A204.1 (cell line): ENCODE measurements around the gene HK1.
"Not testable (repeated sequence)": the region's sequence is repeated elsewhere in the genome, so short reads cannot be mapped to it uniquely, and the experiment has no call there.

ENCODE experiments used
- FAIRE-seq: peaks from 2 replicates; lab custom pipeline; 2012; peaks lifted over from hg19 to GRCh38; lab: Jason Lieb, UNC

Gene HK1

DNA sequence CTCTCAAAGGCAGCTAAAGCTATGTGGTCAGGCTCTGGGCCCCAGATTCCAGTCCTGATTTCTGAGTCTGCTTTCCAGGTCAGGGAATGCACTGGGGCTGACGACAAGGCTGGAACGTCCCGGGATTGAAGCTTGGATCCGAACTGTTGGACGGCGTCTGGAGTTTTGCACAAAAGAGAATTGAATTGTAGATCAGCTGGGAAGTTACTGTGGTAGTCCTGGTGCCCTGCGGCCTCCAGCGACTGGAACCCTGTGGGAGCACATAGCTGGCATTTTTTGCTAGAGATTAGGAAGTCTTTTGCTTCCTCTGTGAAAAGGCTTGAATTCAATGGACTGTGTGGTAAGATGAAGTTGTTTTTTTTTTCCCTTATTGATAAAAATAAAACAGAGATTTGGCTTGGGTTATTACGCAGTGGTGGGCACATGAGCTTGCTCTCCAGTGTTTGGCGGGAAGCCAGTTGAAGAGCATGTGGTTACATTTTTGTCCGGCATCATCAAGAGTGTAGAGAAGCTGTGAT is at the start of gene HK1:
Gene HK1 (plus strand): TSS at position 51 of the 518 bp plus-strand sequence.
- no peak for FAIRE-seq

DNA sequence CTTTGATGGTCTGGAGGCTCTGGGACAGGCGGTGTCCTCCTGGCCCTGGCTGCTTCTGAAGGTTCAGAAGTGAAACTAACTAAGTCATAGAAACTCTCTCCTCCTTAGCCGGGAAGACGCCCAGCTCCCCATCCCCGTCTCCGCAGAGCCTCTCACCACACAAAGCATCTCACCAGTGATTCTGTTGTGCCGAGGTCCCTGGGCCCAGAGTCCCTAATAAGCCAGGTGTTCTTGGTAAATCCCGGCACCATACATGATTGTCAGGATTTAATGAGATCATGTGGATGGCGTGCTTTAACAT is 48.7 kb upstream of the HK1 start:
- FAIRE-seq, result no peak

DNA sequence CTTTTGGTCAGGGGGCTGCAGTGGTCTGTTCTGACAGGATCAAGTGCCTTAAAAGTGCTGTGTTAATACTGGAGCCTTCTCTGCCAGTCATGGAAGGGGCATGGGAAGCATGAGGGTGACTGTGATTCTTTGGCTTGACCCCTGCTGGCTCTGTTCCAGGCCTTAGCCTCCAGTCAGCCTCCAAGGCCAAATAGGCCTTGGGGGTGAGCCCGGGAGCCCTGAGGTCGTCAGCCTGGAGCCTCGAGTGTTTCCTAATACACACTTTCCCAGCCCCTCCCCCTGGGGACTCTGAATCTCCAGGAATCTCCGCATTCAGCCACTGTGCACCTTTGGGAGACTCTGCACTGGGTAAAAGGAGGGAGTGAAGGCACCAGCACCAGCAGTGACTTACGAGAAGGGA is 48.2 kb upstream of the HK1 start:
- no peak for FAIRE-seq

DNA sequence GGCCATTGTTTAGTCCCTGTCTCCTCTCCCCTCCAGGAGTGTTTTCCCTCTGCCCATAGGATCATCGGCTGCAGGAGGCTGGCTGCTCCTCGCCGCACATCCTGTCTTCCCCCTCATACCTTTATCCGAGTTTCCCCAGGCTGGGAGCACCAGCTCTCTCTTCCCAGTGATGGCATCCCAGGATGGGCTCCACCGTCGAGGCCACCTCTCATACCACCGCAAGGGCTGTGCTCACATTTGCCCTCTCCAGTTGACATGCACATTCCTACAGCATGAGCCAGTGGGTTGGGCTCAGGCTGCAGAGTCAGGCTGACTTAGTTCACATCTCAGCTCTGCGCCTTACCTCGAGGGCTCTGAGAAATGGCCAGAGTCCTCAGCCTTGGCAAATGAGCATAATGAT is 46.0 kb upstream of the HK1 start:
- no peak for FAIRE-seq

DNA sequence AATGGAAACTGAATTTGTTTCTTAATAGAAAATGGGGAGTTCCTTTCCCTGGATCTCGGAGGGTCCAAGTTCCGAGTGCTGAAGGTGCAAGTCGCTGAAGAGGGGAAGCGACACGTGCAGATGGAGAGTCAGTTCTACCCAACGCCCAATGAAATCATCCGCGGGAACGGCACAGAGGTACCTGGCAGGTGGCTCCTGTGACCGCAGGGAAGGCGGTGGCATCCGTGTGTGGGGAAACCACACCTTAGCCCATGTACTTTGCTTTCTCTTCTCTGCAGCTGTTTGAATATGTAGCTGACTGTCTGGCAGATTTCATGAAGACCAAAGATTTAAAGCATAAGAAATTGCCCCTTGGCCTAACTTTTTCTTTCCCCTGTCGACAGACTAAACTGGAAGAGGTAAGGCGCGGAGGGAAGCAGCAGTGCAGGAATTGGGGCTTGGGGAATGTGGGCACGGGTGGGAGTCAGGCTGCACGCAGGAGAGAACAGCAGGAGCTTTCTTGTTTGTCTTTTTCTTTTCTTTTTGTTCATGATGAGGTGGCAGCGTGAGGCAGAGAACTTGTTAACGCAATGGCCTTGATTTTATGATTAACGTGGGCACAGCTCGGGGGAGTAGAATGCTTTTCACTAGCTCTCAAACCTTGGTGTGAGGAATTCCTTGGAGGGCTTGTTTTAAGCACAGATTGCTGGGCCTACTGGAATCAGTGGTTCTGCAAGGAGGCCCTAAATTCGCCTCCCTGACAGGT is 45.4 kb upstream of the HK1 start:
- FAIRE-seq, result no peak

DNA sequence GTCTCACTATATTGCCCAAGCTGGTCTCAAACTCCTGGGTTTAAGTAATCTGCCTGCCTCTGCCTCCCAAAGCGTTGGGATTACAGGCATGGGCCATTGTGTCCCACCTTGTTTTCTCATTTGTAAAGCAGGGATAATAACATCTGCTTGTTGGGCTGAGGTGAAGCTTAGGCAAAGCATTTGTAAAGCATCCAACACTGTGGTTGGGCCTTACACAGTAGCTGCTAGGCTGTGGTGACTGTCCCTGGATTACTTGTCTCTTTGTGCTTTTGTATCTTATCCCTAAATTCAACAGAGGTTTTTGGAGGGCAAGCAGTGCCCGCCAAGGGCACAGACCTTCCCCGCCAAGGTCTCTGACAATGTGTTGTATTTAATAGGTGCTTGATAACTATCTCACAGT is 43.8 kb upstream of the HK1 start:
- no peak for FAIRE-seq

DNA sequence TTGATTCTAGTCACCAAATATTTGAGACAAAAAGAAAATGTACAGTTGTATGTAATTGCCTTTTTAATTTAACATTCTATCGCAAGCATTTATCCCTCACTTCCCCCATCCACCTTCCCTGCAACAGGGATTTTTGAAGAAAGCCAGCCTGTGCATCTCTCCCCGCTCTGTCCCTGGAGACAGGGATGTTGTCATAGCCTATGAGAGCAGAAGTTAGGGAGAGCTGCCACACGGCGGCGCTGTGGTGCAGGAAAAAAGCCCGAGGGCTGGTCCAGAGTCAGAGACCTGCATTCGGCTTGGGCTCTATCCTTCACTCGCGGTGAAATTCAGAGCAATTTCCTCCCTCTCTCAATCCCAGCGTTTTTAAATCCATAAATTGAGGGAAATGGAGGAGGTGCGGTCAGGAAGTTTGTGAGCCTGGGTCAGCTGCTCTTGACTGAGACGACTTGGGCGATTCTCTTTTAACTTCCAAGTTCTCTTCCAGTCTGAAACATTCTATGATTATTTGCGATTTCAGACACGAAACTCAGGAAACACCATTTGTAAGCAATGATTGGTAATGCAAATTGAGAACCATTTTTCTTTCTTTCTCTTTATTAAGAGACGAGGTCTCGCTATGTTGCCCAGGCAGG is 40.7 kb upstream of the HK1 start:
- FAIRE-seq, result peak; percentile 54

DNA sequence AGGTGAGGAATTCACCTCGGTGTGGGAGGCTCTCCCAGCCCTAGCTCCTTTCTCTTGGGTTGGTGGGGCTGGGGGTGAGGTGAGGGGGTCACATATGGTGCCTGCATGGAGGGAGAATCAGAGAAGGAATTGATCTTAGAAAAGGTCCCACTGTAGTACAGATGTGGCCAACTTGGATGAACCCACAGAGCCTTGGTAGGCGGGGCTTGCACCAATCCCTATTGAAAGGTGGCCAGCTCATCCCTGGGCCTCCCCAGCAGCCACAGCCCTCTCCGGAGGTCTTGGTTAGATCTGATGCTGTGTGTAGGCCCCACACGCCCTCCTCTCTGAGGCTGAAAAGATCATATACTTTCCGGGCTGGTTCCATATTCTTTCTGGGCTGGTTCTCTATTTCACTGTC is 39.2 kb upstream of the HK1 start:
- no peak for FAIRE-seq

DNA sequence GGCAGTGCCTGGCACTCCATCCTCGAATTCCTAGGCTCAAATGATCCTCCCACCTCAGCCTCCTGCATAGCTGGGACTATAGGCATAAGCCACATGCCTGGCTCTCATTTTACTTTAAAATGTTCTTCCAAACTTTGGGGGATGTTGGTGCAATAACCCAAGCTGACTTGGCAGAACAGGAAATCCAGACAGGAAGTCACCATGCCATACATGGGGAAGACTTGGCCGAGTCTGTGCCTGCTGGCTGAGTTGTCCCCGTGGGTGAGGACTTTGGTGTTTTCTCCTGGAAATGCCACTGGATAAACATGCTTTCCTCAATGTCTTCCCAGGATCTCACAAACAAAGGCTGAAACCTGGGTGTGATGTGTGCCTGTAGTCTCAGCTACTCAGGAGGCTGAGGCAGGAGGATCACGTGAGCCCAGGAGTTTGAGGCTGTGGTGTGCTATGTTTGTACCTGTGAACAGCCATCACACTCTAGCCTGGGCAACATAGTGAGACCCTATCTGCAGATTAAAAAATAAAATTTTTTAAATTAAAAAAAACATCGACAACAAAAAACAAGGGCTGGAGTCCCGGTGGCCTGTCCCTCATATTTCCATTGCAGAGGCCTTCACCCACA is 38.4 kb upstream of the HK1 start:
- no peak for FAIRE-seq

DNA sequence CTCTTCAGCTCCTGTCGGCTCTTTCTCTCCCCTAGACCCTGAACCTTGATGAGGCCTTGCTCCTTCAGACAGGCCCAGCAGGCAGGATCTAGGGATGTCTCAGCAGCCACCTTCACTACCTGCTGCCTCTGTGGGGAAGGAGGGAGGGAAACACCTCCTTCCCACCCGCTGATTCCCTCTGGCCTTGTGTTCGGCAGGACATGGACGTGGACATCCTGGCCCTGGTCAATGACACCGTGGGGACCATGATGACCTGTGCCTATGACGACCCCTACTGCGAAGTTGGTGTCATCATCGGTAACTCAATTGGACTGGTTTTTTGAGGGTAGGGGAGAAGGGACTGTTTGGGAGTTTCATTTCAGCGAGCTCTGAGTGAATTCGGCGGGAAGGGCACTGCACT is 37.8 kb upstream of the HK1 start:
- FAIRE-seq, result no peak

DNA sequence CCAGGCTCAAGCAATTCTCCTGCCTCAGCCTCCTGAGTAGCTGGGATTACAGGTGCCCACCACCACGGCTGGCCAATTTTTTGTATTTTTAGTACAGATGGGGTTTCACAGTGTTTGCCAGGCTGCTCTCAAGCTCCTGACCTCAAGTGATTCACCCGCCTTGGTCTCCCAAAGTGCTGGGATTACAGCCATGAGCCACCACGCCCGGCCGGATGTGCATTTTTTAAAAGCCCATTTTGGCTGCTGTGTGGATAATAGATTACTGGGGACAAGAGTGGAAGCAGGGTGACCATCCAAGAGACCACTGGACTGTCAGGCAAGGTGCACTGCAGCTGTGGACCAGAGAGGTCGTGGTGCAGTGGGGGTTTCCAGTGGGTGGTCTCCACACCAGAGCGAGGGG is 36.7 kb upstream of the HK1 start:
- FAIRE-seq, result no peak

DNA sequence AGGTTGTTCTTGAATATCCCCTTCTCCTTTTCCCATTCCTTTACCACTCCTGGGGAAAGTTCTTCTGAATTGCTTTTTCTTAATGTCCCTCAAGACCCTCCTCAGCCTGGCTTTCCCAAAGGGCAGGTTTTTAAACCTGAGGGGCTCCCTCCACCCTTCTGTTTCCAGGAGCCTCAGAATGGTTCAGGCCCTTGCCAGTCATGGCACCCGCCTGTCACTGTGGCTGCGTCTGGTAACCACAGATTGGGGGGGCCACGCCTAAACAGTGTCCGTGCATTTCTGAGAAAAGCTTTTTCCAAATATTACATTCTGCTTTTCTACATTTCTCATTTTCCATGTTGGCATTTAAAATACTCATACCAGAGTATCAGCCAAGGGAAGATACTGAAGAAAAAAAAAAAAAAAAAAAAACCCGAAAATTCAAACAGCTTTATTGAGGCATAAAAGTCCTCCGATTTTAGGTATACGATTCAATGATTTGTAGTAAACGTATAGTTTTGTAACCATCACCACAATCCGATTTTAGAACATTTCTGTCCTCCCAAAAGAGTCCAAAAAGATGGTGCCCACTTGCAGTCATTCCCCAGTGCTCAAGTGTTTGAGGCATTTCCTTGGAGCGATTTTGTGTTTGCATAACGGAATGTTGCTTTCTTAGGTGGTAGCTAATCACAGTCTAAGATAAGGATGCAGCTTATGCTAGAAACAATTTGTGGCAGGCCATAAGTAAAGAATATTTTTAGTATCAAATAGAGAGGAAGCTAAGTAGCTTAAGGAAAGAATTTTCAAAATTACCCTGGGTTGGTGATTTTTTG is 36.0 kb upstream of the HK1 start:
- no peak for FAIRE-seq

DNA sequence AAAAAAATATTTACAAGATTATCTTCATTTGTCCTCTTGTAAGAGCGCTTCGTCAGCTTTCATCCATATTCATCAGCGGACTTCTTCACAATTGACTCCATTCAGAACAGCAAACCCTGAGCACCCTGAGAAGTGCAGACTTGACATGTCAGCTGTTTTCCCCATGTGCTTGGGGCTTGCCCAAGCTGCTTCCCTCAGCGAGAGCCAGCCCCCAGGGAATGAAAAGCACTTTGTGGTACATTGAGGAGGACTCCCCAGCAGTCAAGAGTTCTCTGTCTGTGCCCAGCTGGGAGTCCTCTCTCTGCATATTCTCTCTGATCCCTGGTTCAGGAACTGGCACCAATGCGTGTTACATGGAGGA is 35.5 kb upstream of the HK1 start:
- no peak for FAIRE-seq

DNA sequence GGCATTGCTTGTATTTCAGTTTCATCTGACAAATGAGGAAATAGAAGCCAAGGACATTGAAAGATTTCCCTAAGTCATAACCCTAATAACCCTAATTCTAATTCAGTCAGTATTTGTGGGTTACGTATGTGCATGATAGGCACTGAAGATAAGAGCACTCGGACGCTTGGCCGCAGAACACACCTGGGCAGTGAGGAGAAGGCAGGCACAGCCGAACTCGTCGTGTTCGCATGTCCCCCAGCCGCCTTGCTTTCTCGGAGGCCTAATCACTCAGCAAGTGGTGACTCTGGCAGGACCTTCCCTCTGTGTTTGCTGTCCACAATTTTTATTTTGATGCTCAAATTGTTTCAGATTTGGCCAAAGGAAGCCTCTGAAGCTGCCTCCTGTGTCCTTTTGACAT is 34.5 kb upstream of the HK1 start:
- no peak for FAIRE-seq

DNA sequence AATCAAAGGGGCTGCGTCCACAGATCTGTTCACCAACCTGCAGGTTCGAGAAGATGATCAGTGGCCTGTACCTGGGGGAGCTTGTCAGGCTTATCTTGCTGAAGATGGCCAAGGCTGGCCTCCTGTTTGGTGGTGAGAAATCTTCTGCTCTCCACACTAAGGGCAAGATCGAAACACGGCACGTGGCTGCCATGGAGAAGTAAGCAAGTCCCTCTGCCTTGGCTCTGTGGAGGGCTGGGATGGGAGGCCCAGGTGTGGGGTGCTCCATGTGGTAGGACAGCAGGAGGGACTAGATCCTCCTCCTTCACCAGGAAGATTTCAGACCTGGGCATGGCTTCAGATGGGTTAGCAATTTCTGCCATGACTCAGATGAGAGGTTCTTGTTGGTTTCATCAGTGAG is 32.3 kb upstream of the HK1 start:
- no peak for FAIRE-seq

DNA sequence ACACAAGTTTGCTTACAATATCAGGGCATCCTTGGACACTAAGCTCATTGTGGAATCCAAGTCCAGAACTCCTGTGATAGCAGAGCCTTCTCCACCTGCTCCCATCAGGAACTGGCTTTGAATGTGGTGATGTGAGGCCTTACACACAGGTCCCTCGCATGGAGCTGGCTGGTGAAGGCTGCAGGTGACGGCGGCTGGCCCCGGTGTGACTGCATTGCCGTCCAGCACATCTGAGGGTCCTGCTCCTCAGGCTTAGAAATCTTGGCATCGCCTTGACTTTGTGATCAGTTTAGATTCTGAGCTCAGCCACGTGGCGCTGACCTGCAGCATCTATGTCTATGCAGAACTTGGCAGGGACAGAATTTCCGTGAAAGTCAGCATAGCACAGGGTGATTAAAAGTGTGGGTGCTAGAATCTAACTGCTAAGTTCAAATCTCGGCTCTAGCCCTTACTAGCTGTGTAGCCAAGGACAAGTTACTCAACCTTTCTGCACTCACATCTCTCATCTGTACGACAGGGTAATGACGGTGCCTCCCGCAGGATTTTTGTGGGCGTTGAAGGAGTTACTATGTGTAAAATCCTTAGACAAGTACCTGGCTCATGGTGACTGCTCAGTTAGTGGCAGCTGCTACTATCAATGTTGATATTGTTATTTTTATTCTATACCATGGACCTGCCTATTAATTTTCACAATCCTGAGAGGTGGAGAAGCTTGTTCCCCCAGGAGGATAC is 31.5 kb upstream of the HK1 start:
- FAIRE-seq, result no peak

DNA sequence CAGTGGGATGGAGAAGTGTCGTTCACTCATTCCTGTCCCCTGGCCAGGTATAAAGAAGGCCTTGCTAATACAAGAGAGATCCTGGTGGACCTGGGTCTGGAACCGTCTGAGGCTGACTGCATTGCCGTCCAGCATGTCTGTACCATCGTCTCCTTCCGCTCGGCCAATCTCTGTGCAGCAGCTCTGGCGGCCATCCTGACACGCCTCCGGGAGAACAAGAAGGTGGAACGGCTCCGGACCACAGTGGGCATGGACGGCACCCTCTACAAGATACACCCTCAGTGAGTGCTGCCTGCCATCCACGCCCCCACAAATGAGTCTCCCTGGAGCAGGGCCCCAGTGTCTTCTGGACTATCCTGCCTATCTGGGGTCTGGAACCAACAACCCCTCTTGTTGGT is 31.0 kb upstream of the HK1 start:
- FAIRE-seq, result no peak

DNA sequence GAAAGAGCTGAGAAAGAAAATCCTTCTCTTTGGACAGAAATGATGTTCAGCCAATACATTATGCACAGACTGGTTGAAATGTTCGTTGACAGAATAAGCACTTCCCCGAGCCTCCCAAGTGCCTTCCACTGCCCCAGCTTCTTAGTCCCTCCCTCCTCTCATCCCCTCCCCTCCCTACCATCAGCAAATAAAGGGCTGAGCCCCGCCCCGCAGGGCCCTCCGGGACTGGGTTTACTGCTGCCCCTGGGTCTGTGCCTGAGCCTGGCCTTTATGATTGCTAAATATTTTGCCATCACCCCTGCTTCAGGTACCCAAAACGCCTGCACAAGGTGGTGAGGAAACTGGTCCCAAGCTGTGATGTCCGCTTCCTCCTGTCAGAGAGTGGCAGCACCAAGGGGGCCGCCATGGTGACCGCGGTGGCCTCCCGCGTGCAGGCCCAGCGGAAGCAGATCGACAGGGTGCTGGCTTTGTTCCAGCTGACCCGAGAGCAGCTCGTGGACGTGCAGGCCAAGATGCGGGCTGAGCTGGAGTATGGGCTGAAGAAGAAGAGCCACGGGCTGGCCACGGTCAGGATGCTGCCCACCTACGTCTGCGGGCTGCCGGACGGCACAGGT is 30.1 kb upstream of the HK1 start:
- FAIRE-seq, result no peak

DNA sequence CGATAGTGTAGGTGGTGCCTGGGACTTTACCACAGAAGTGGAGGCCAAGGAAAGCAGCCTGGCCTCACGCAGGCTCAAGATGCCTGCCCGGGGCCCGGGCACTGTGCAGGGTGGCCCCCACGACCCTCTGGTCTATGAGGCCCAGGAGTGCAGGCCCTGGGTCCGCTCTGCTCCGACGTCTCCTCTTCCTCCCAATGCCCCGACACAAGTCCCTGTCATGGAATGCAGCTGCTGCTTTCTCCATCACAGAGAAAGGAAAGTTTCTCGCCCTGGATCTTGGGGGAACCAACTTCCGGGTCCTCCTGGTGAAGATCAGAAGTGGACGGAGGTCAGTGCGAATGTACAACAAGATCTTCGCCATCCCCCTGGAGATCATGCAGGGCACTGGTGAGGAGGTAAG is 28.3 kb upstream of the HK1 start:
- no peak for FAIRE-seq

DNA sequence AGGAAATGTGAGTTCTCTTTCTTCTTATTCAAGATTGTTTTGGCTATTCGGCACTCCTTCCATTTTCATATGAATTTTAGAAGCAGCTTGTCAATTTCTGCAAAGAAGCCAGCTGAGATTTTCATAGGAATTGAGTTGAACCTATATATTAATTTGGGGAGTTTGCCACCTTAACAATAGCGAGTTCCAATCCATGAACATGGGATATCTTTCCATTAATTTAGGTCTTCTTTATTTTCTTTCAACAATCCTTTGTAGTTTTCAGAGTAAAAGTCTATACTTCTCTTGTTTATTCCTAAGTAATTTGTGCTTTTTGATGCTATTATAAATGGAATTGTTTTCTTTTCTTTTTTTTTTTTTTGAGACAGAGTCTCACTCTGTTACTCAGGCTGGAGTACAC is 26.9 kb upstream of the HK1 start:
- FAIRE-seq, result not testable (repeated sequence)

DNA sequence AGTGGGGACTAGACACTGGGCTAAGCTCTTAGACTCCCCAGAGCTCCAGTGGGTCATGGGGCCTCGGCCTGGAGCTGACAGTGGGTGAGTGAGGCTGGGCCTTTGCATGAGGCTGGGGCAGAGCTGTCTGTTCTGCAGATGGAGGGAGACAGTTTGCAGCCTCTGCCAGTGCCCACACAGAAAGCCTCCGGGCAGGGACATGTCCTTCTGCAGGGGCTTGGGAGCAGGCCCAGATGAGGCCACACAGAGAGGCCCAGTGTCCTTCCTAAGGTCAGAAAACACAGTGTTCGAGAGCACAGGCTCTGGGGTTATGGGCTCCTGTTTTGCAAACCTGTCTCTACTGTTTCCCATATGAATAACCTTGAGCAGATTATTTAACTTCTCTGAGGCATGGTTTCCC is 25.1 kb upstream of the HK1 start:
- no peak for FAIRE-seq

DNA sequence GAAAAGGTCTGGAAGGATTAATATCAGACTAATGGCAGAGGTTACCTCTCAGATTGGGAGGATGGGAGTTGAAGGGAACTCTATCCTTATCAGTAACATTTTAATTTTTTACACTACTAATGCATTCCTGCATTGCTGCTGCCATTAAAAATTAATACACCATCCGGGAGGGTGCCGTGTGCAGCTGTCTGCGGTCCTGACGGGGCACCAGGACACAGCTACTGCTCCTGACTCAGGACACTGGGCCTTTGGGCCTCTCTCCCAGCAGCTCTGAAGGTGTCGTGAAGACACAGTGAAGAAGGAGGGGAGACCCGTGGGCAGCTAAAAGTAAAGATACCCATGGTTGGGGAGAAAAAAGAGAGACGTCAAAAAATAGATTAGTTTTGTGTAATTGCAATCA is 23.4 kb upstream of the HK1 start:
- FAIRE-seq, result no peak
